HepG2 (cell line): ENCODE data around the gene SLC9A1. TPM values are rescaled to one million over a fixed set of nuclear protein-coding genes. Genes with fewer than 3 reads are reported as not detected.

Experiments used
- ATAC-seq: fragments of 200-7000 bp; cut with Tn5 transposase; 3 replicates; pipeline ENCODE4 v1.9.1; 2020; ENCODE audit warnings: mild to moderate bottlenecking, moderate library complexity
- BruUV-seq: library from RNA; stranded (reverse); fragments of 400-500 nt; replicated peaks from 2 replicates; lab custom pipeline; 2021; lab: Mats Ljungman, UMichigan
- CTCF ChIA-PET: fragments of 300-600 bp; formaldehyde crosslinking; extraction: SDS; loops from one replicate; lab custom pipeline; 2021; ENCODE audit warnings: low total read pairs, inconsistent platforms, low intra/inter-chr PET ratio; lab: Yijun Ruan, JAX
- POLR2A ChIA-PET: fragments of 350-600 bp; sonication (Branson Sonifier 250); formaldehyde crosslinking; loops from one replicate; lab custom pipeline; 2020; ENCODE audit warnings: antibody characterized with exemption, inconsistent platforms; lab: Yijun Ruan, JAX
- DNase-seq: peaks from one replicate; pipeline ENCODE4 v3.0.0-alpha.2; 2015; ENCODE audit warnings: low spot score
- FAIRE-seq: peaks from 3 replicates; lab custom pipeline; 2011; peaks lifted over from hg19 to GRCh38; lab: Jason Lieb, UNC
- H2AFZ ChIP-seq: one replicate; pipeline ENCODE4 v1.6.1; 2011; ENCODE audit warnings: low read length, inconsistent platforms
- H3K27ac ChIP-seq: fragments of 300-600 bp; 3 replicates; pipeline ENCODE4 v1.8.0; 2011; ENCODE audit warnings: mixed run types, mild to moderate bottlenecking, mixed read lengths, low read length, inconsistent platforms; ENCODE audit not compliant: insufficient read depth; ENCODE audit errors: extremely low read length
- H3K27me3 ChIP-seq, 2 experiments: fragments of 200-600 bp in 1 of 2; 2 replicates in 1 of 2; 3 replicates in 1 of 2; pipeline versions ENCODE4 v1.6.0 to v1.8.0; 2011; ENCODE audit warnings: low read length in 2 of 2, mild to moderate bottlenecking in 2 of 2, moderate library complexity in 2 of 2, inconsistent platforms in 1 of 2; ENCODE audit not compliant: insufficient read depth in 2 of 2, control insufficient read depth in 1 of 2
- H3K36me3 ChIP-seq, 2 experiments: fragments of 200-600 bp in 1 of 2; replicated peaks in 1 of 2; 2 replicates in 1 of 2; 3 replicates in 1 of 2; pipeline versions ENCODE4 v1.5.1 to v1.8.0; 2011; ENCODE audit warnings: low read length in 2 of 2, inconsistent platforms in 1 of 2; ENCODE audit not compliant: insufficient read depth in 2 of 2, control insufficient read depth in 1 of 2
- H3K4me1 ChIP-seq: 2 replicates; pipeline ENCODE4 v1.5.1; 2012; ENCODE audit warnings: low read length, inconsistent platforms; ENCODE audit not compliant: insufficient read depth
- H3K4me2 ChIP-seq: 2 replicates; pipeline ENCODE4 v1.6.0; 2011; ENCODE audit warnings: low read depth, low read length, inconsistent platforms
- H3K4me3 ChIP-seq, 3 experiments: fragments of 200-600 bp in 1 of 3; sonication (generic), shearing (Covaris generic) in 1 of 3; replicated peaks in 1 of 3; 2 replicates each; pipeline ENCODE4 v1.5.1; 2011 to 2016; ENCODE audit warnings: low read length in 3 of 3, inconsistent platforms in 2 of 3, low read depth in 2 of 3, mild to moderate bottlenecking in 2 of 3, control low read depth in 1 of 3, mixed read lengths in 1 of 3; ENCODE audit not compliant: insufficient read depth in 1 of 3
- H3K79me2 ChIP-seq: one replicate; pipeline ENCODE4 v1.6.1; 2011; ENCODE audit warnings: low read length, inconsistent platforms; ENCODE audit not compliant: insufficient read depth
- H3K9ac ChIP-seq: 2 replicates; pipeline ENCODE4 v1.6.0; 2011; ENCODE audit warnings: mild to moderate bottlenecking, low read depth, low read length, inconsistent platforms; ENCODE audit not compliant: insufficient read depth
- H3K9me3 ChIP-seq: 2 replicates; pipeline ENCODE4 v1.5.1; 2012; ENCODE audit warnings: mild to moderate bottlenecking, low read length
- H4K20me1 ChIP-seq: 2 replicates; pipeline ENCODE4 v1.6.0; 2011; ENCODE audit warnings: inconsistent platforms, mild to moderate bottlenecking, low read length, moderate library complexity; ENCODE audit not compliant: insufficient read depth
- ARID5B ChIP-seq: IDR thresholded peaks from 2 replicates; pipeline ENCODE4 v1.4.0; 2020; ENCODE audit warnings: mild to moderate bottlenecking, missing genetic modification reagents
- FOXA3 ChIP-seq: IDR thresholded peaks from 2 replicates; pipeline ENCODE4 v1.6.1; 2016; ENCODE audit warnings: missing genetic modification reagents, missing compliant biosample characterization
- MAFK ChIP-seq, 2 experiments: IDR thresholded peaks in 1 of 2; conservative IDR thresholded peaks in 1 of 2; 2 replicates each; pipeline ENCODE4 v1.6.1; 2011; ENCODE audit warnings: improper control_type of control experiment in 2 of 2, low read length in 2 of 2
- NR2F1 ChIP-seq, 2 experiments: fragments of 450-650 bp in 1 of 2; formaldehyde crosslinking in 1 of 2; IDR thresholded peaks; 2 replicates each; pipeline versions ENCODE4 v1.5.0 to v1.6.1; 2016 to 2020; ENCODE audit warnings: mild to moderate bottlenecking in 1 of 2, missing compliant biosample characterization in 1 of 2, missing genetic modification reagents in 1 of 2, moderate library complexity in 1 of 2
- PHF8 ChIP-seq: sonication (generic); formaldehyde crosslinking; IDR thresholded peaks from 2 replicates; pipeline ENCODE4 v1.5.0; 2020; ENCODE audit warnings: missing genetic modification reagents
- SOX13 ChIP-seq, 3 experiments: fragments of 450-650 bp in 1 of 3; sonication (generic) in 1 of 3; formaldehyde crosslinking in 1 of 3; IDR thresholded peaks in 2 of 3; conservative IDR thresholded peaks in 1 of 3; 2 replicates each; pipeline versions ENCODE4 v1.5.0 to v1.6.1; 2016 to 2020; ENCODE audit warnings: antibody characterized with exemption in 1 of 3, mild to moderate bottlenecking in 1 of 3, missing compliant biosample characterization in 1 of 3, missing genetic modification reagents in 1 of 3, moderate library complexity in 1 of 3
- SOX5 ChIP-seq: IDR thresholded peaks from 2 replicates; pipeline ENCODE4 v1.6.1; 2016; ENCODE audit warnings: borderline replicate concordance
- SOX6 ChIP-seq, 2 experiments: fragments of 450-650 bp in 1 of 2; sonication (generic) in 1 of 2; formaldehyde crosslinking in 1 of 2; IDR thresholded peaks; 2 replicates each; pipeline versions ENCODE4 v1.4.0 to v1.6.1; 2017 to 2020; ENCODE audit warnings: antibody characterized with exemption in 1 of 2, mild to moderate bottlenecking in 1 of 2, missing genetic modification reagents in 1 of 2
- ZIK1 ChIP-seq: sonication (generic); formaldehyde crosslinking; IDR thresholded peaks from 2 replicates; pipeline ENCODE4 v1.5.0; 2020; ENCODE audit warnings: mild to moderate bottlenecking, low read depth, missing genetic modification reagents, borderline replicate concordance
- ZNF205 ChIP-seq: IDR thresholded peaks from 2 replicates; pipeline ENCODE4 v1.6.1; 2018; ENCODE audit warnings: missing biosample characterization, missing genetic modification reagents
- ZNF878 ChIP-seq: sonication (generic); formaldehyde crosslinking; IDR thresholded peaks from 2 replicates; pipeline ENCODE4 v1.8.1; 2023; ENCODE audit warnings: mild to moderate bottlenecking, missing genetic modification reagents, moderate library complexity
- WGBS: methylation state at CpG from one replicate; pipeline ENCODE4 v1.1.6; 2017; ENCODE audit warnings: low lambda C conversion rate; 5-methylcytosine and 5-hydroxymethylcytosine counted together
- in situ Hi-C: cut with HindIII; loops from 2 replicates; pipeline ENCODE4 v1.10.0; 2017; ENCODE audit warnings: low pct_unique_long_range_greater_than_20kb; ENCODE audit not compliant: extremely low pct_ligation_motif_present
- intact Hi-C: fragments of 100-400 bp; cut with micrococcal nuclease; formaldehyde crosslinking; loops from one replicate; pipeline ENCODE4 v1.10.0; 2022; ENCODE audit not compliant: unreplicated experiment
- polyA plus RNA-seq, 8 experiments: library from polyadenylated mRNA; depleted of rRNA in 3 of 8; stranded (reverse) in 7 of 8; unstranded in 1 of 8; fragments of >200 nt; fragmentation: Illumina TruSeq in 4 of 8; extraction: Trizol in 4 of 8; gene quantifications; 2 replicates each; pipeline versions ENCODE4 v1.2.1 to v1.2.3, GENCODE V29; 2011 to 2016; ENCODE audit warnings: low read depth in 4 of 8, missing spikeins in 1 of 8, mixed read lengths in 1 of 8; ENCODE audit not compliant: insufficient read depth in 1 of 8
- total RNA-seq, 5 experiments: library from RNA; depleted of rRNA; stranded (reverse); fragments of >200 nt; fragmentation: Illumina TruSeq; extraction: Trizol; gene quantifications; 2 replicates each; pipeline ENCODE4 v1.2.3, GENCODE V29; 2016; ENCODE audit warnings: low read depth in 1 of 5
- TF ChIP-seq, protein P1 (sequence below): sonication (generic); formaldehyde crosslinking; IDR thresholded peaks from 2 replicates; pipeline ENCODE4 v1.4.0; 2020; ENCODE audit warnings: mild to moderate bottlenecking, missing genetic modification reagents, borderline replicate concordance
- TF ChIP-seq, protein P2 (sequence below): sonication (generic); formaldehyde crosslinking; IDR thresholded peaks from 2 replicates; pipeline ENCODE4 v1.4.0; 2020; ENCODE audit warnings: mild to moderate bottlenecking, missing genetic modification reagents

Gene SLC9A1
- total and polyA plus RNA-seq, 2 of the 13 experiments (the other 11 are each of a cell fraction or from before 2014, with no cell fraction given) = 1.4 to 2.9 TPM

GRCh38 chr1:27163093-27163492 lies 8.2 kb upstream of the SLC9A1 start:
- no peak overlapping the region for H3K4me2 ChIP-seq
- CTCF ChIA-PET = no interaction called here
- no peak overlapping the region for H2AFZ ChIP-seq
- H3K27ac ChIP-seq = no peak overlapping the region
- H3K9ac ChIP-seq = no peak overlapping the region
- WGBS = 23% methylated on average over 4 of the region's 6 CpGs
- intact Hi-C loops (no loop called here), in situ Hi-C loops (no loop called here)
- peak; percentile 49 for ATAC-seq
- POLR2A ChIA-PET = interaction anchor here (1.4 to 1.5 kb wide), 3 partner anchors 9 to 51 kb away, joined by 4 to 23 read pairs (median 6); partner anchors contain the start of gene SLC9A1
- no TSS peak for BruUV-seq
- FAIRE-seq = no peak
- H3K4me1 ChIP-seq = peaks cover 14% of the 10 kb centered on the region; the same call in 1 of the 2 replicates
- no peaks in the 10 kb centered on the region for H3K36me3 ChIP-seq
- no peaks in the 10 kb centered on the region for H3K79me2 ChIP-seq
- DNase-seq = peak; percentile 67
- H4K20me1 ChIP-seq = no peaks in the 10 kb centered on the region
- H3K27me3 ChIP-seq = no peaks in the 10 kb centered on the region
- no peak overlapping the region for H3K4me3 ChIP-seq
- no peaks in the 10 kb centered on the region for H3K9me3 ChIP-seq
- TF ChIP-seq SOX5 (CRISPR knock-in tag) (peak; percentile 56; the same call in 1 of the 2 replicates), NR2F1 (CRISPR knock-in tag; IDR thresholded peaks at IDR 0.05) (no peak), SOX13 (IDR thresholded peaks at IDR 0.05) (0 out of 2 replicates have a peak, but pooled peaks have one; percentile 34), SOX13 (CRISPR knock-in tag; conservative IDR thresholded peaks at IDR 0.05 in 1 of 2, IDR thresholded peaks at IDR 0.05 in 1 of 2) (peak in 1 of 2 experiments; percentile 74; a peak in 2 of 4 replicates), PHF8 (CRISPR knock-in tag) (no peak), ZNF205 (CRISPR knock-in tag) (peak; percentile 71), FOXA3 (0 out of 2 replicates have a peak, but pooled peaks have one; percentile 13), MAFK (conservative IDR thresholded peaks at IDR 0.05 in 1 of 2, IDR thresholded peaks at IDR 0.05 in 1 of 2; ENCODE audit: low read length in 2 of 2) (0 out of 4 replicates have a peak, but pooled peaks of 1 of the 2 experiments have one; percentile 6), ZNF878 (CRISPR knock-in tag) (no peak), ARID5B (CRISPR knock-in tag) (0 out of 2 replicates have a peak, but pooled peaks have one; percentile 24), SOX6 (IDR thresholded peaks at IDR 0.05) (no peak), SOX6 (CRISPR knock-in tag; IDR thresholded peaks at IDR 0.05) (0 out of 2 replicates have a peak, but pooled peaks have one; percentile 36), ZIK1 (CRISPR knock-in tag) (no peak)
- TF ChIP-seq, protein P1, sequence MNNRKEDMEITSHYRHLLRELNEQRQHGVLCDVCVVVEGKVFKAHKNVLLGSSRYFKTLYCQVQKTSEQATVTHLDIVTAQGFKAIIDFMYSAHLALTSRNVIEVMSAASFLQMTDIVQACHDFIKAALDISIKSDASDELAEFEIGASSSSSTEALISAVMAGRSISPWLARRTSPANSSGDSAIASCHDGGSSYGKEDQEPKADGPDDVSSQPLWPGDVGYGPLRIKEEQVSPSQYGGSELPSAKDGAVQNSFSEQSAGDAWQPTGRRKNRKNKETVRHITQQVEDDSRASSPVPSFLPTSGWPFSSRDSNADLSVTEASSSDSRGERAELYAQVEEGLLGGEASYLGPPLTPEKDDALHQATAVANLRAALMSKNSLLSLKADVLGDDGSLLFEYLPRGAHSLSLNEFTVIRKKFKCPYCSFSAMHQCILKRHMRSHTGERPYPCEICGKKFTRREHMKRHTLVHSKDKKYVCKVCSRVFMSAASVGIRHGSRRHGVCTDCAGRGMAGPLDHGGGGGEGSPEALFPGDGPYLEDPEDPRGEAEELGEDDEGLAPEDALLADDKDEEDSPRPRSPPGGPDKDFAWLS = no peak
- TF ChIP-seq, protein P2, sequence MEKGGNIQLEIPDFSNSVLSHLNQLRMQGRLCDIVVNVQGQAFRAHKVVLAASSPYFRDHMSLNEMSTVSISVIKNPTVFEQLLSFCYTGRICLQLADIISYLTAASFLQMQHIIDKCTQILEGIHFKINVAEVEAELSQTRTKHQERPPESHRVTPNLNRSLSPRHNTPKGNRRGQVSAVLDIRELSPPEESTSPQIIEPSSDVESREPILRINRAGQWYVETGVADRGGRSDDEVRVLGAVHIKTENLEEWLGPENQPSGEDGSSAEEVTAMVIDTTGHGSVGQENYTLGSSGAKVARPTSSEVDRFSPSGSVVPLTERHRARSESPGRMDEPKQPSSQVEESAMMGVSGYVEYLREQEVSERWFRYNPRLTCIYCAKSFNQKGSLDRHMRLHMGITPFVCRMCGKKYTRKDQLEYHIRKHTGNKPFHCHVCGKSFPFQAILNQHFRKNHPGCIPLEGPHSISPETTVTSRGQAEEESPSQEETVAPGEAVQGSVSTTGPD = no peak
